Renal pelvis (tissue), 4 donors: Measurements from ENCODE around the gene SPAG4. TPM values are rescaled to one million over a fixed set of nuclear protein-coding genes. Genes with fewer than 3 reads are reported as not detected.

Experiments used
- DNase-seq: peaks from one replicate; pipeline ENCODE4 v3.0.0-alpha.2; 2013
- polyA plus RNA-seq, 3 donors: library from polyadenylated mRNA; unstranded; fragments of 120-200 nt; gene quantifications; one replicate each; pipeline ENCODE4 v1.2.1, GENCODE V29; 2013; ENCODE audit not compliant: insufficient read length in 3 of 3

The SPAG4 gene
- polyA plus RNA-seq, 3 donors: 2.6 to 6.5 (median 4.6) TPM

DNA sequence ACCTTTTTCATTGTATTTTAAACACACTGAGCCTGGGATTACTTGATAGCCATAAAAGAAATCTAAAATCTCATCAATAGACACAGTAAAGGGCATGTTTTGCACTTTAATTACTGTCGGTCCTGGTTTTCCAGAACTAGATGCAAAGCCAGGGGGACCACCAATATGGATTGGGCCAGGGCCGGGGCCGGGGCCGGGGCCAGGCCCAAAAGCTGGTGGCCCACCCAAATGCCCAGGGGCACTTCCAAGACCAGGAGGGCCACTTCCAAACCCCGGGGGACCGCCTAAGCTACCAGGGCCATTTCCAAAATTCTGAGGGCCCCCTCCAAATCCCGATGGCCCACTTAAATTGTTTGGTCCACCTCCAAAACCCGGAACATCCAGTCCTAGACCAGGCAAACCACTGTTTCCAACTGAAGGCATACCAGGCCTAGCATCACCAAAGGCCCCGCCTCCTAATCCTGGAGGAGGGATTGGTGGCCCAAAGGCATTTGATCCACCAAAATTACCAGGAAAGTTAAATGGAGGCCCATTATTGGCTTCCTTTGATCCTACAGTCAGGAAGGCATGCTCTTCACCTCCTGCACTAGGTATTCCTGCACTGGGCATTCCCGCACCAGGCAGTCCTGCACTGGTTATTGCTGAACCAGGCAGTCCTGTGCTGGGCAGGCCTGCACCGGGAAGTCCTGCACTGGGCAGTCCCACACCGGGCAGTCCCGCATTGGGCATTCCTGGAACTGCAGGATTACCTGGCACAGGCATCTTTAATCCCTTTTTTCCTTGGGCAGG, 37.2 kb downstream of the SPAG4 start:
- no peak for DNase-seq

GRCh38 chr20:35653430-35653734, 37.8 kb downstream of the SPAG4 start:
- DNase-seq: no peak

- DNase-seq: no peak
Measured at GRCh38 chr20:35653893-35654292, 38.3 kb downstream of the SPAG4 start.

- no peak for DNase-seq
Measured at GRCh38 chr20:35654415-35654814, 38.8 kb downstream of the SPAG4 start.

- DNase-seq: no peak
Measured at GRCh38 chr20:35657271-35657670, 41.6 kb downstream of the SPAG4 start.

GRCh38 chr20:35660122-35660937, 44.7 kb downstream of the SPAG4 start:
- no peak for DNase-seq

DNA sequence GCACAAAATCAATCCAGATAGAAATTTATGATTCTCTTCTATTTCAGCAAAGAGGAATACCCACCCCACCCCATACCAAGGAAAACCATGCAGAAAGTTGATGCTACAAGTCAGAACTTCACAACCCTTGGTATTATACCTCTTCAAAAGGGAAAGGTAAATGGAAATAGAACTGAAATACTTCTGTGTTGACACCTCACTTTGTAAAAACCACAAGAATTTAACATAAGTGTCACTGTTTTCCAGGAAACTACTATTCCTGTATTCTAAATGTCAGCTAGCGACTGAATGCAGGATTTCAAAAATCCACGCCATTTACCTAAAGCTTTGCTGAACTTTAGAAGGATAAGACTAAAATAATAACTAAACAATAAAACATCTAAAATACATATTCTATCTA, 45.4 kb downstream of the SPAG4 start:
- DNase-seq: no peak

GRCh38 chr20:35661908-35662307, 46.3 kb downstream of the SPAG4 start:
- DNase-seq: no peak

GRCh38 chr20:35662551-35662950, 46.9 kb downstream of the SPAG4 start:
- DNase-seq: no peak

- DNase-seq: peak; percentile 61
Measured at GRCh38 chr20:35663516-35664465, 48.2 kb downstream of the SPAG4 start.

GRCh38 chr20:35664466-35665206, 49.0 kb downstream of the SPAG4 start, which contains the start of the genes CPNE1 and RBM12:
Gene CPNE1 (minus strand): TSS chr20:35664900. CDS start chr20:35632923, 31,977 bp downstream.
Gene RBM12 (minus strand): TSS chr20:35664900. CDS start chr20:35655322, 9,578 bp downstream.
- DNase-seq: peak; percentile 93

- DNase-seq: no peak
Measured at GRCh38 chr20:35665949-35666288, 50.3 kb downstream of the SPAG4 start.

GRCh38 chr20:35669221-35669620, 53.6 kb downstream of the SPAG4 start:
- no peak for DNase-seq

- no peak for DNase-seq
Measured at GRCh38 chr20:35669681-35670080, 54.1 kb downstream of the SPAG4 start.

Other genes with a start within 250 kb of the SPAG4 start
- gene UQCC1, start 203.9 kb upstream of the SPAG4 start, polyA plus RNA-seq: 10 to 100 TPM; 55.5 to 64.4 (median 63.0) TPM
- gene GDF5, start 177.6 kb upstream of the SPAG4 start, polyA plus RNA-seq: under 1 TPM in 2 of 3 donors, not detected in 1; 0.09 to 0.14 TPM
- gene CEP250, start 160.2 kb upstream of the SPAG4 start, polyA plus RNA-seq: 10 to 100 TPM; 56.7 to 65.5 (median 64.3) TPM
- gene C20orf173, start 86.2 kb upstream of the SPAG4 start, polyA plus RNA-seq: not detected
- 100 to 1,000 TPM; 348 to 369 (median 365) TPM for gene ERGIC3, start 73.8 kb upstream of the SPAG4 start, polyA plus RNA-seq
- gene CPNE1, start 49.1 kb downstream of the SPAG4 start, polyA plus RNA-seq: 100 to 1,000 TPM; 166 to 209 (median 203) TPM
- 100 to 1,000 TPM in 2 of 3 donors, 10 to 100 TPM in 1; 94.7 to 106 (median 102) TPM for gene RBM12, start 49.1 kb downstream of the SPAG4 start, polyA plus RNA-seq
- gene NFS1, start 83.5 kb downstream of the SPAG4 start, polyA plus RNA-seq: 10 to 100 TPM; 27.3 to 31.6 (median 31.1) TPM
- gene ROMO1, start 83.6 kb downstream of the SPAG4 start, polyA plus RNA-seq: 100 to 1,000 TPM in 1 of 3 donors, 10 to 100 TPM in 2; 76.5 to 100 (median 91.1) TPM
- gene RBM39, start 126.4 kb downstream of the SPAG4 start, polyA plus RNA-seq: 100 to 1,000 TPM; 540 to 689 (median 646) TPM
- gene PHF20, start 156.2 kb downstream of the SPAG4 start, polyA plus RNA-seq: 10 to 100 TPM; 30.2 to 34.8 (median 32.2) TPM